Stimulated activated effector memory CD8-positive, alpha-beta T cell treated with anti-CD3 and anti-CD28 coated beads, Interleukin-12 subunit alpha, Interleukin-12 subunit beta, amount 100 ng/mL, for 72 hours (primary cell): Measurements from ENCODE around the gene SMARCB1.
A peak's percentile ranks its signal among the peaks of the same experiment; 100 is the strongest.

Source experiments
- ATAC-seq: fragments of 150-1000 bp; cut with Tn5 transposase; 2 replicates; pipeline ENCODE4 v1.10.0; 2021
- DNase-seq, 2 donors: peaks; one replicate each; pipeline ENCODE4 v3.0.0; 2021 to 2022; ENCODE audit warnings: low spot score in 2 of 2
- H3K27ac Mint-ChIP-seq: one replicate; pipeline ENCODE4 v1.8.0; 2022; ENCODE audit warnings: mild to moderate bottlenecking, mixed read lengths
- H3K36me3 Mint-ChIP-seq: one replicate; pipeline ENCODE4 v1.8.0; 2022; ENCODE audit warnings: mild to moderate bottlenecking, mixed read lengths
- H3K4me1 Mint-ChIP-seq: one replicate; pipeline ENCODE4 v1.8.0; 2022; ENCODE audit warnings: mixed read lengths
- H3K4me3 Mint-ChIP-seq: one replicate; pipeline ENCODE4 v1.8.0; 2022; ENCODE audit warnings: mild to moderate bottlenecking, mixed read lengths
- H3K9me3 Mint-ChIP-seq: one replicate; pipeline ENCODE4 v1.8.0; 2022; ENCODE audit warnings: mixed read lengths

The SMARCB1 gene

DNA sequence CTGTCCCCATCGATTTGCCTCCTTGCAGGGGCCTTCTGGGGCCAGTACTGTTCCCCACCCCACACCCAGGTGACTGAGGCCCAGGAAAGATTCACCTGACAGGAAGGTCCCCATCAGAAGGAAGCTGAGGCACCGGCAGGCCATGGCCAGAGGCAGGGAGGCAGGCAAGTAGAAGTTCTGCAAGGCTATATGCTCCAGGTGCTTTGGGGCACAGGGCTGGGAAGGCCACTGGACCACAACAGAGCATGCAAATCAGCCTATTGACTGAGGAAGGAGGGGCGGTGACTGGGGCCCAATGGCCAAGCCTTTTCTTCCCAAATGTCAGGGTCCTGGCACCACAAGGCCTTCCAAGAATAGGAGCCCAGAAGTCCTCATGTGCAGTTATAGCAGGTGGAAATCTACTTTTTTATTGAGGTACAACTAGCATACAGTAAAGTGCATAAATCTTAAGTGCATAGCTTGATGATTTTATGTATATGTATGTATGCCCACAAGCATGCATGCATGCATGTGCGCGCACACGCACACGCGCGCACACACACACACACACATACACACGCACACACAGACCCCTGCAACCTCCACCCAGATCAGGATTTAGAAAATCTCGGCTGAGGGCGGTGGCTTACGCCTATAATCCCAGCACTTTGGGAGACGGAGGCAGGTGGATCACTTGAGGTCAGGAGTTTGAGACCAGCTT lies 32.4 kb upstream of the SMARCB1 start, which contains the start of gene VPREB3:
Gene VPREB3 (minus strand): TSS at position 206 of the 700 bp plus-strand sequence. CDS start 62 bp downstream, at position 144.
- Mint-ChIP-seq H3K27ac (no peak within 1 kb of the TSS), H3K9me3 (no peaks in the 10 kb centered on the region), H3K4me3 (no peak within 1 kb of the TSS), H3K4me1 (peaks cover 18% of the 10 kb centered on the region), H3K36me3 (no peaks in the 10 kb centered on the region)
- no peak for DNase-seq
- no peak for ATAC-seq

GRCh38 chr22:23754980-23755636 lies 31.7 kb upstream of the SMARCB1 start:
- no peak for DNase-seq
- H3K27ac Mint-ChIP-seq = no peak overlapping the region
- no peak overlapping the region for H3K4me3 Mint-ChIP-seq

GRCh38 chr22:23755711-23756110 lies 31.1 kb upstream of the SMARCB1 start:
- DNase-seq = no peak
- ATAC-seq = no peak
- no peak overlapping the region for H3K27ac Mint-ChIP-seq
- no peak overlapping the region for H3K4me3 Mint-ChIP-seq
- no peaks in the 10 kb centered on the region for H3K36me3 Mint-ChIP-seq
- no peaks in the 10 kb centered on the region for H3K9me3 Mint-ChIP-seq
- H3K4me1 Mint-ChIP-seq = peaks cover 5% of the 10 kb centered on the region

More at GRCh38 chr22:23754980-23755636, 31.7 kb upstream of the SMARCB1 start:
- H3K4me1 Mint-ChIP-seq = peaks cover 11% of the 10 kb centered on the region
- ATAC-seq = no peak
- no peaks in the 10 kb centered on the region for H3K36me3 Mint-ChIP-seq
- no peaks in the 10 kb centered on the region for H3K9me3 Mint-ChIP-seq

DNA sequence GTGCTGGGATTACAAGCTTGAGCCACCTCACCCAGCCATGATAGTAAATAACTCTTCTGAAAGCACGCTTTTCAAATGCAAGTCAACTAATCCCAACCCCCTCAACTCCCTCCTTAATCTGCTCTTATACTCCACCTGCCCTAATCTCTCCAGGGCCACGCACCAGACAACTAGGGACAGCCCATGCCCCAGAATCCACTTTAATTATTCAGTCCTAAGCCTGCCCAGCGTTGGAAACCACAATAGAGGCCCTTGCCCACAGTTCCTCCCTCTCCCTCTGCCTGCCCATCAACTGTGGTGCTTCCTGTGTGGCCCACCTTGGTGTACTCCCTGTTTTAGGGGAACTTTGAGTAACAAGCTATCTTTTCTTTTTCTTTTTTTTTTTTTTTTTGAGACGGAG lies 29.9 kb upstream of the SMARCB1 start:
- no peak for DNase-seq
- no peak overlapping the region for H3K4me3 Mint-ChIP-seq
- ATAC-seq = no peak
- H3K4me1 Mint-ChIP-seq = peaks cover 4% of the 10 kb centered on the region
- H3K9me3 Mint-ChIP-seq = no peaks in the 10 kb centered on the region
- no peaks in the 10 kb centered on the region for H3K36me3 Mint-ChIP-seq
- H3K27ac Mint-ChIP-seq = no peak overlapping the region

DNA sequence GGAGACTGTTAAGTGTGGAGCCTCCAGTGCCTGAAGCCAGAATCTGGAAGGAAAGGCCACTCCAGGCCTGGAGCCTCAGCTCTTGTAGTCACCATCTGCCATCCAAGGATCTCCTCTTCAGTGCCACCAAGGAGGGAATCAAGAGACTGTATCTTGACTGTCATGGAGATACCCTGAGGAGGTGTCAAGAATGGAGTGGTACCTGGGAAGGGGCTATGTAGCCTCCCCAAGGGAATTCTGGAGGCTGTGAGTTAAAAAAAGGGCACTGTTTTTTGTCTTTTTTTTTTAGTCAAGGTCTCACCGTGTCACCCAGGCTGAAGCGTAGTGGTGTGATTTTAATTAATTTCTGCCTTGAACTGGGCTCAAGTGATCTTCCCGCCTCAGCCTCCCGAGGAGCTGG lies 27.2 kb upstream of the SMARCB1 start:
- no peak for ATAC-seq
- Mint-ChIP-seq H3K27ac (no peak overlapping the region), H3K4me1 (peaks cover 18% of the 10 kb centered on the region), H3K36me3 (no peaks in the 10 kb centered on the region), H3K9me3 (no peaks in the 10 kb centered on the region), H3K4me3 (no peak overlapping the region)
- DNase-seq = no peak

DNA sequence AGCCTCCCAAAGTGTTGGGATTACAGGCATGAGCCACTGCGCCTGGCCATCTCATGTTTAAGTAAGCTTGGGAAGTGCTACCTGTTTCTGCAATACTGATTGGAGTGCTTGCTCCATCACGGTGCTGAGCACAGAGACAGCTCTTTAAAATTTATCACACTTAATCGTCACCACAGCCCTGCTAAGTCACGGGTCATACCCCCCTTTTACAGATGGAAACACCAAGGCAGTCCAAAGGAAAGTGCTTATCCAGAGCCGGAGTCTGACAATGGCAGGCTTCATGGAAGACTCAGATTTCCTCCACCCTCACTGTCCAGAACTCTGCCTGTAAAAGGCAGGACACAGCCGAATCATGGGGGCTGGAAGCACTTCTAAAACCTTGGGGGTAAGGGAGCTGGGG lies 26.7 kb upstream of the SMARCB1 start:
- Mint-ChIP-seq H3K4me1 (peaks cover 23% of the 10 kb centered on the region), H3K27ac (no peak overlapping the region), H3K36me3 (no peaks in the 10 kb centered on the region), H3K9me3 (no peaks in the 10 kb centered on the region), H3K4me3 (no peak overlapping the region)
- DNase-seq (no peak), ATAC-seq (no peak)

- DNase-seq (no peak), ATAC-seq (no peak)
- Mint-ChIP-seq H3K27ac (peak within 1 kb of the TSS; percentile 68), H3K36me3 (no peaks in the 10 kb centered on the region), H3K4me1 (peaks cover 39% of the 10 kb centered on the region), H3K9me3 (no peaks in the 10 kb centered on the region), H3K4me3 (peak within 1 kb of the TSS; percentile 61)
Observed at GRCh38 chr22:23762842-23763578, 23.8 kb upstream of the SMARCB1 start, which contains the start of gene C22orf15. C22orf15 (plus strand) TSS chr22:23762990; CDS start chr22:23763307, 317 bp downstream.

- Mint-ChIP-seq H3K9me3 (no peaks in the 10 kb centered on the region), H3K36me3 (no peaks in the 10 kb centered on the region), H3K27ac (peak overlapping the region; percentile 61), H3K4me1 (peaks cover 39% of the 10 kb centered on the region), H3K4me3 (peak overlapping the region; percentile 61)
- DNase-seq = peak in 1 of 2 donors; percentile 70
- peak; percentile 47 for ATAC-seq
Observed at GRCh38 chr22:23763579-23763945, 23.2 kb upstream of the SMARCB1 start.

GRCh38 chr22:23763954-23764353 lies 22.8 kb upstream of the SMARCB1 start:
- H3K4me1 Mint-ChIP-seq = peaks cover 39% of the 10 kb centered on the region
- H3K4me3 Mint-ChIP-seq = peak overlapping the region; percentile 61
- DNase-seq (no peak), ATAC-seq (no peak)
- H3K9me3 Mint-ChIP-seq = no peaks in the 10 kb centered on the region
- H3K27ac Mint-ChIP-seq = peak overlapping the region; percentile 61
- H3K36me3 Mint-ChIP-seq = no peaks in the 10 kb centered on the region

DNA sequence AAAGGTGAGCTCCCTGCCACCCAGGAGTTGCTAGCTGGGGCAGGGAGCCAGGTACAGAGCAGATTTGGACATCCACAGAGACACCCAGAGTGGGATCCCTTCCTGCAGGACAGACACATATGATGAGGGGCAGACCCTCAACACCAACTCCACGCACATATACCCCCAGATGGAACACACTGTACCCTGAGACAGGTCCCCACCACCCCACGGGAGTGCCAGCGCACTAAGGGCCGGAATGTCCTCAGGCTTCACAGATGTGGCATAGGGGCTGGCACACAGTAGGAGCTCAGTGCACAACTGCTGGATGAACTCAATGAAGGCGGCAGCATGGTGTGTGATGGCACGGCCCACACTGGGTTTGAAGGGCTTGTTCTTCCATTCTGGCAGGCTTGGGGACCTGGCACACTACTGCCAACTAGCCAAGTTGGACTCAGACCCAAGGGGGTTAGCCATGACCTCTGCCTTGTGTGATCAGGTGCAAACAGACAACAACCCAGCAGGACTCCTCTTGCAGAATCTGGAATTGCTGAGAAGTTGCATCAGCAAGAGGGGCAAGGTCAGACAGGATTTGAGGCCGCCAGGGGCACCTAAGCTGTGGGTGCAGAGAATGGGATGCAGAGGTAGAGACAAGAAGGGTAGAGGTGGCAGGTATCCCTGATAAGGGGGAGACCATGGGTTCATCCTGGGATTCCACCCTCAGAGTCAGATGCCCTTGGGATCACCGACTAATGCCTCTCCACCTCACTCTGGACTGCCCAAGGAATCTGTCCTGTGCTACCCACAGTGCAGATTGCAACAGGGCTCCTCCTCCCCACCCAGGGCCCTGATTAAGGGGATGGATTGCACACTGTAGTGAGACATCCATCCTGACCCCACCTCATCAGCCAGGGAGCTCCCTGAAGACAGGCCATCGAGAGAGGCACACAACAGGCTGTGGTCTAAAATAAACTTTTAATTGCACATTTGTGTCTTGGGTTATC lies 21.6 kb upstream of the SMARCB1 start:
- ATAC-seq = no peak
- Mint-ChIP-seq H3K4me1 (peaks cover 39% of the 10 kb centered on the region), H3K4me3 (peak overlapping the region; percentile 21), H3K27ac (no peak overlapping the region), H3K9me3 (no peaks in the 10 kb centered on the region), H3K36me3 (no peaks in the 10 kb centered on the region)
- no peak for DNase-seq

- ATAC-seq = peak; percentile 1
- peak overlapping the region; percentile 26 for H3K27ac Mint-ChIP-seq
Observed at GRCh38 chr22:23767303-23767672, 19.5 kb upstream of the SMARCB1 start.

DNA sequence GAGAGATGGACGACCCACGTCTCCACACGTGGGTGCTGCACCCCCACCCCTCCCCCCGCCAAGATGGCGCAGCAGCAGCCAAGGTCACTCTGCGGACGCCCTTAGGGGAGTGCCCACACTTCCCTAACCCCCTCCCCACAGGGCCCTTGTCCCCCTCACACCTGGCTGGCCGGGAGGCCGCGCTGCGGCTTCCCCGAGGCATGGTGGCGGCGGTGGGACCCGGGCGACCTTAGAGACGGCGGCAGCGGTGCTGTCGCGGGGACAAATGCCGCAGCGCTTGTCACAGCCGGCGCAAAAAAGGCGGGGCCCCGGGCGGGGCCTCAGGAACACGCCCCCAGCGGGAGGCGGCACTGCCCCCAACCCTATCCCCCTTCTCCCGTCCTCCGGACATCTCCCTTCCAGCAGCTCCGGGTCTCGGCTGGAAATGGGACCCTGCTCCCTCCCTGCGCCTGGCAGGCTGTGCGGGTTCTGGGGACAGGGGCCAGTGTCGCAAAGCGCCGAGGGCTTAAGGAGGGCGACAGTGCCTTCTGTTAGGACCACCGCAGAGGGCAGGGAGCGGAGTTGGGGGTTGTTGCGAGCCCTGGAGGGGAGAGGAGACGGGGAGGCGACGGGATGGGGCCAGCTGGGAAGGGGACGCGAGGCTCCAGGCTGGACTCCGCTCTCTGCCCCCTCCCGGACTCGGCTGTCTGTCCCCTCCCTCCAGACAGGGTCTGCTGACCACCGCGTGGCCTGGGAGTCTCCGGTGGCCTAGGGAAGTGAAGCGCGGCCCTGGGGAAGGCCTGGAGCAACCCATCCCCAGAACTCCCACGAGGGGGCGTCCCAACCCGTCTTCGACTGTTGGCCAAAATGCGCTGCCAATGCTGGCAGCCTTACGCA lies 18.9 kb upstream of the SMARCB1 start, which contains the start of gene CHCHD10:
Gene CHCHD10 (minus strand): TSS at position 300 of the 876 bp plus-strand sequence. CDS start 98 bp downstream, at position 202.
- ATAC-seq (peak; percentile 80), DNase-seq (peak; percentile 75 to 92)
- Mint-ChIP-seq H3K4me1 (peaks cover 47% of the 10 kb centered on the region), H3K9me3 (no peaks in the 10 kb centered on the region), H3K4me3 (peak within 1 kb of the TSS; percentile 80), H3K27ac (peak within 1 kb of the TSS; percentile 83), H3K36me3 (no peaks in the 10 kb centered on the region)

More at GRCh38 chr22:23767303-23767672, 19.5 kb upstream of the SMARCB1 start:
- Mint-ChIP-seq H3K4me3 (peak overlapping the region; percentile 80), H3K4me1 (peaks cover 51% of the 10 kb centered on the region), H3K36me3 (no peaks in the 10 kb centered on the region), H3K9me3 (no peaks in the 10 kb centered on the region)
- no peak for DNase-seq

- Mint-ChIP-seq H3K4me1 (peaks cover 39% of the 10 kb centered on the region), H3K27ac (no peak overlapping the region), H3K4me3 (peak overlapping the region; percentile 80), H3K36me3 (no peaks in the 10 kb centered on the region), H3K9me3 (no peaks in the 10 kb centered on the region)
- DNase-seq (no peak), ATAC-seq (no peak)
Observed at GRCh38 chr22:23769321-23769965, 17.3 kb upstream of the SMARCB1 start.
